Measurements from ENCODE around the gene PDGFRB.

GRCh38 chr5:150075806-150076205, 79.8 kb downstream of the PDGFRB start:
- no peak for TF ChIP-seq CTCF (conservative IDR thresholded peaks at IDR 0.05; ENCODE audit: low read depth, low read length)
- no peak for TF ChIP-seq ELK1 (IDR thresholded peaks at IDR 0.05; ENCODE audit: borderline replicate concordance, low read depth, low read length)
- no peak for TF ChIP-seq CHD1 (IDR thresholded peaks at IDR 0.05; ENCODE audit: low read depth, low read length)
